Measurements from ENCODE around the gene HOXB6.

HOXB6 gene

GRCh38 chr17:48628649-48629410 lies 24.0 kb upstream of the HOXB6 start:
- Histone ChIP-seq H3K9me3 (no peaks in the 10 kb centered on the region), H3K4me3 (ENCODE audit: low read depth in 1 of 2, low read length in 1 of 2) (no peak overlapping the region), H3K27me3 (peaks cover 100% of the 10 kb centered on the region), H3K4me1 (ENCODE audit: control insufficient read depth in 1 of 2, insufficient read depth in 1 of 2, low read depth in 1 of 2, low read length in 1 of 2) (peaks cover 0 to 6% of the 10 kb centered on the region in 2 experiments), H3K36me3 (no peaks in the 10 kb centered on the region), H3K27ac (no peak overlapping the region)
- TF ChIP-seq CTCF (IDR thresholded peaks at IDR 0.05): no peak

GRCh38 chr17:48627623-48628521 lies 23.1 kb upstream of the HOXB6 start:
- no peak overlapping the region for H3K4me3 ChIP-seq (ENCODE audit: low read depth in 1 of 2, low read length in 1 of 2)
- H3K36me3 ChIP-seq: no peaks in the 10 kb centered on the region
- no peak overlapping the region for H3K27ac ChIP-seq
- peaks cover 100% of the 10 kb centered on the region for H3K27me3 ChIP-seq
- no peak for TF ChIP-seq CTCF (IDR thresholded peaks at IDR 0.05)
- peaks cover 0 to 6% of the 10 kb centered on the region in 2 experiments for H3K4me1 ChIP-seq (ENCODE audit: control insufficient read depth in 1 of 2, insufficient read depth in 1 of 2, low read depth in 1 of 2, low read length in 1 of 2)
- no peaks in the 10 kb centered on the region for H3K9me3 ChIP-seq

GRCh38 chr17:48627118-48627597 lies 22.4 kb upstream of the HOXB6 start:
- no peak overlapping the region for H3K27ac ChIP-seq
- peaks cover 100% of the 10 kb centered on the region for H3K27me3 ChIP-seq
- H3K9me3 ChIP-seq: no peaks in the 10 kb centered on the region
- TF ChIP-seq CTCF (IDR thresholded peaks at IDR 0.05): no peak
- no peaks in the 10 kb centered on the region for H3K36me3 ChIP-seq
- H3K4me1 ChIP-seq (ENCODE audit: control insufficient read depth in 1 of 2, insufficient read depth in 1 of 2, low read depth in 1 of 2, low read length in 1 of 2): peaks cover 0 to 6% of the 10 kb centered on the region in 2 experiments
- no peak overlapping the region for H3K4me3 ChIP-seq (ENCODE audit: low read depth in 1 of 2, low read length in 1 of 2)

- peaks cover 0 to 6% of the 10 kb centered on the region in 2 experiments for H3K4me1 ChIP-seq (ENCODE audit: control insufficient read depth in 1 of 2, insufficient read depth in 1 of 2, low read depth in 1 of 2, low read length in 1 of 2)
- no peak within 1 kb of the TSS for H3K27ac ChIP-seq
- no peak for TF ChIP-seq CTCF (IDR thresholded peaks at IDR 0.05)
- H3K27me3 ChIP-seq: peaks cover 100% of the 10 kb centered on the region
- no peaks in the 10 kb centered on the region for H3K36me3 ChIP-seq
- no peaks in the 10 kb centered on the region for H3K9me3 ChIP-seq
- H3K4me3 ChIP-seq (ENCODE audit: low read depth in 1 of 2, low read length in 1 of 2): no peak within 1 kb of the TSS
Measured at GRCh38 chr17:48626245-48627117, 21.7 kb upstream of the HOXB6 start, which contains the start of gene HOXB9. Gene HOXB9, minus strand, starts transcription at chr17:48626358. Its CDS starts 89 bp downstream, at chr17:48626269.
